T-helper 22 cell (primary cell): ENCODE results near the gene PPP2R5C.

ENCODE experiments used
- DNase-seq: peaks from one replicate; pipeline ENCODE4 v3.0.0-alpha.2; 2020; ENCODE audit warnings: low read depth

The PPP2R5C gene

GRCh38 chr14:101865288-101865687 is 103.8 kb downstream of the PPP2R5C start:
- no peak for DNase-seq

- no peak for DNase-seq
Observed at GRCh38 chr14:101867854-101868253, 106.3 kb downstream of the PPP2R5C start.

DNA sequence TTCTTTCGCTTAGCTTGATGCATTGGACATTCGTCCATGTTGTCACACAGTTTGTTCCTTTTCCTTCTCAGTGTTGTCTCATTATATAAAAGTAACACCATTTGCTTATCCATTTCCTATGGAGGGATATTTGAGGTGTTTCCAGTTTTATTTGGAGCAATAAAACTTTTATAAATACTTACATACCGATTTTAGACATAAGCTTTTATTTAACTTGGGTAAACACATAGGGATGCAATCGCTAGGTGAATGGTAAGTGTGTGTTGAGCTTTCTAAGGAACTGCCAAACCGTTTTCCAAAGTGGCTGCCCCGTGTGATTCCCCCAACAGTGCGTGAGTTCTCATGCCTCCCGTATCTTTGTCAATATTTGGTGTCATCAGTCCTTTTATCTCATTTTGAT is 107.7 kb downstream of the PPP2R5C start:
- no peak for DNase-seq

GRCh38 chr14:101870273-101870939 is 108.9 kb downstream of the PPP2R5C start:
- no peak for DNase-seq

DNA sequence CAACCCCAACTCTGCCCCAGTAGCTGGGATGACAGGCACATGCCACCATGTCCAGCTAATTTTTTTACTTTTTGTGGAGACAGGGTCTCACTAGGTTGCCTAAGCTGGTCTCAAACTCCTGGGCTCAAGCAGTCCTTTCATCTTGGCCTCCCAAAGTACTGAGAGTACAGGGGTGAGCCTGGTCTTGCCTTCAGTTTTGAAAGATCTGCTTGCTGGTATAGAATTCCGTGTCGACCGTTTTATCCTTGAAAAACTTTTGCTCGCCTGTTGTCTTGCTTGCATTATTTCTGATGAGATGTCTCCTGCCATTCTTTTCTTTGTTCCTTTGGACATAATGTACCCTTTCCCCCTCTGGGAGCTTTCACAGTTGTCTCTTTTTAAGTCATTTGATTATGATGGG is 110.8 kb downstream of the PPP2R5C start:
- DNase-seq = no peak

- DNase-seq = no peak
Observed at GRCh38 chr14:101873076-101873825, 111.7 kb downstream of the PPP2R5C start.

DNA sequence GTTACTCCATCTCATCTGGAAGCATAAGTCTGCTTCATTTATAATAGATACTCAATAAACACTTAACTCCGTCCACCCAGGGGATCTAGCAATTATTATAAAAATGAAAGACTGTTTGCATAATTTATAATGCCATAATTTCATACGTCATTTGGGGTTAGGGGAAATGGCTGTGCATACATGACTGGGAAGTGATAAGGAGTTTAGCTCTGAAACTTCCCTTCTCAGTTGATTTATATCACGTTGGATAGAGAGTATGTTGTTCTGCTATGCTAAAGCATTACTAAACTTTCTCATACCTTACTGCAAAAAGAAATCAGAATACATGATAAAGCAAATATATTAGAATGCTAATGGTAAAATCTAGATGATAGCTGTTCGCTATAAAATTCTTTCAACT is 112.5 kb downstream of the PPP2R5C start:
- no peak for DNase-seq

DNA sequence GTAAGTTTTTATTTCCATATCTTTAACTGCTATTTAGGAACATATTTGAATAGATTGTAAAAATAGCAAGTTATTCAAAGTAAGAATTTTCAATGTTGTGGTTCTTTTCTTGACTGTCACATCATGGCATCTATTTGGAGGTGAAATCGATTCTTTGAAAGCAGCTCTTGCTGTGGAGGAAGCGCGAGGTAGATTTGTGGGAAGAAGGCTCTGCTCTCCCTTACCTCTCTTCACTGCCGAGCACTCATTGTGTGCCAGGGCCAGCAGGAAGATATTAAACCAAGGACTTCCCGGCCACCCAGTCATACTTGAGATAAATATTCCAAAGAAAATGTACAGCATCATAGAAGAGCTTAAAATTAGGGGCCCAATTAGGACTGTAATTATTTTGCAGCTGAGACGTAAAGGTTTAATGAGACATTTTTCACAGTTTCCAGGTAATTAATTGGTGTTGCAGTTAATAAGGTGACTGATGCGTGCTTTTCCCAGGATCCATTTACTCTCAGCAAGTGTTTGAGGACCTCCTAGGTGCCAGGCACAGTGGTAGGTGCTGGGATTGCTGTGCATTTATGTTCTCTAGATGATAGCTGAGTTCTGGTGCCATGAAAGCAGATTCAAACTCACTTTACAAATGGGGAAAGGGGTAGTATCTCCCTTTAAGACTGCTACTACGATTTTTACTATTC is 113.7 kb downstream of the PPP2R5C start:
- no peak for DNase-seq

DNA sequence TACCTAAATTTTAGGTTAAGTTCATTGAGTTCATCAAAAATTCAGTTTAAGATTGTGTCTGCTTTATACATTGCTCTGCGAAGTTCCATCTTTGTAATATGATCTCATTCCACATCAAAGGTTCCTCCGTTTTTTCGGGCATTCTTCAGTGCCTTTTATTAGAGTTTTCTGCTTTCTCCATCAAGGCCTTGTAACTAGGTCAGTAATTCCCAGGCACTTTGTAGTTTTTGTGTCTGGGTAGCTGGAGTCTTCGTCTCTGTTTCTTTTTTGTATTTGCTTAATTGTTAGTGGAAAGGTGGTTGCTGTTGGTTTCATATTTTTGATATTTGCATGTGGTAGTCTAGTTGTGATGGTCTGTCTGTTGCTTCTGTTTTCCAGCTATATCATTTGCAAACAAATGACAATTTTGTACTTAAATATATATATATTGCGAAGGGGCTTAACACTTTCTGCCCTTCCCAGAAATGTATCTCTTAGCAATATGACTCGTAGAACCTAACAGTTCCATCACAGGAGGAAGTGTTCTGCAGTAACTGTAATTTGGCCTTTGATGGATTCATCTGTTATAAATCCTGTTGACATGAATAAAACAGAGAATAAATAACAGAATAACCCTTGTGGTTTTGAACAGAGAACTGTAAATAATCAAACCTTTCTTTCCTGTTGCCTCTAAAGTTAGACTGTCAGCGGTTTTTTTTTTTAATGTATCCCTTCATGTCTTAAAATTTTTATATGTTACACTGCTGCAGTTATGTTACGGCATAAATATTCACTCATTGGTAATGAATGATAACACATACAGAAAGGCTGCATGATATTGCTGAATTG is 114.4 kb downstream of the PPP2R5C start:
- DNase-seq = no peak

GRCh38 chr14:101876555-101876938 is 115.0 kb downstream of the PPP2R5C start:
- DNase-seq = peak; percentile 76

GRCh38 chr14:101877766-101878165 is 116.3 kb downstream of the PPP2R5C start:
- no peak for DNase-seq

DNA sequence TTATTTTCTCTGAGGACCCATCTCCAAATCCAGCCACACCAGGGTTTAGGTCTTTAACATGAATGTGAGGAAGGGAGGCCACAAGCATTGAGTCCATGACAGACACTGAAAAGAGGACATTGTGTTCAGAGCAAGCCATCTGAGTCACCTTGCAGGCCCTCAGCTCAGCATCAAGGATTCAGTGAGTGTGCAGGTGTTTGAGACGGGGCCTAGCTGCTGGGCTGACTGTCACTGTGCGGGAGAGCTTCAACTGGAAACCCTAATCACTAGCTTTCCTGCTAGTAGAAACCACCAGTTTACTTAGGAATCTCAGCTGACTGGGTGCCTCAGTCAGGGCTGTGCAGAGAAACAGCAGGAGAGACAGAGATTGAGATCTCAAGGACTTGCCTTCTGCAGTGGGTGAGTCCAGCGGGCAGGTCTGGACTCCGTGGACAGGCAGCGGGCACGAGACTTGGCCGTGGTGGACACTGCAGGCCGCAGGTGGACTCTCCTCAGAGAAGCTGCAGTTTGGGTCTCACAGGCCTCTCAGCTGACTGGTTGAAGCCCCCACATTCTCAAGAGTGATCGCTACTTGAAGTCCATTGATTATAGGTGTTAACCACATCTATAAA is 116.8 kb downstream of the PPP2R5C start:
- no peak for DNase-seq

DNA sequence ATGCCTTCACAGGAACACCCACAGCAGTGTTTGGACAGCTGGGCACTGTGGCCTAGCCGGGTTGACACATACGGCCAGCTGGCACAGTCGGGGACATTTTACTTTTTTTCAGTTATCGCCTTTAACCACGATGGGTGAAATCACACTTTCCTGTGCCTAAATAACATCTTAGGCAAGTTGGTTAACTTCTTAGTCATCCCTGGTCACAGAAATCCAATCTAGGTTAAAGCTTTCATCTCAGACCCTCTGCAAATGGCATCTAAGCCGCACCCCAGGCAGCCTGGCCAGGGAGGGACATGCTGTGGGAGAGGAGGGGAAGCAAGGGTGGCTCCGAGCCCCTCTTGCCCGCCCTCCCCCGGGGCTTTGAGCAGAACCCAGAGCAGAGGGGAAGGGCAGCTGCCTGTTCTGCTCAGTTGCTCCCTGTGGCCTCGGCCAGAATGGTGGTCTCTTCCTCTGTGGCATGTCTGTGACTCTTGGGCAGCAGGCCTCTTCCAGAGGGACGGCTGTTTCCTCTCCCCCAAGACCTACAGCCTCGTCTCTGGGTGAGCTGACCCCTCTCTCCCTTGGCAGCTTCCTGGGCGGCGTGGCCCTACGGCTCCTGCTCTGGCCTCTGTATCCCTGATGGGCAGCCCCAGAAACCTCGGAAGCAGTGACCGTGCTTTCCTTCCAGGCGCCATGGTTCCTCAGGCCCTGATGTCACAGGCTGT is 117.5 kb downstream of the PPP2R5C start:
- DNase-seq = no peak

DNA sequence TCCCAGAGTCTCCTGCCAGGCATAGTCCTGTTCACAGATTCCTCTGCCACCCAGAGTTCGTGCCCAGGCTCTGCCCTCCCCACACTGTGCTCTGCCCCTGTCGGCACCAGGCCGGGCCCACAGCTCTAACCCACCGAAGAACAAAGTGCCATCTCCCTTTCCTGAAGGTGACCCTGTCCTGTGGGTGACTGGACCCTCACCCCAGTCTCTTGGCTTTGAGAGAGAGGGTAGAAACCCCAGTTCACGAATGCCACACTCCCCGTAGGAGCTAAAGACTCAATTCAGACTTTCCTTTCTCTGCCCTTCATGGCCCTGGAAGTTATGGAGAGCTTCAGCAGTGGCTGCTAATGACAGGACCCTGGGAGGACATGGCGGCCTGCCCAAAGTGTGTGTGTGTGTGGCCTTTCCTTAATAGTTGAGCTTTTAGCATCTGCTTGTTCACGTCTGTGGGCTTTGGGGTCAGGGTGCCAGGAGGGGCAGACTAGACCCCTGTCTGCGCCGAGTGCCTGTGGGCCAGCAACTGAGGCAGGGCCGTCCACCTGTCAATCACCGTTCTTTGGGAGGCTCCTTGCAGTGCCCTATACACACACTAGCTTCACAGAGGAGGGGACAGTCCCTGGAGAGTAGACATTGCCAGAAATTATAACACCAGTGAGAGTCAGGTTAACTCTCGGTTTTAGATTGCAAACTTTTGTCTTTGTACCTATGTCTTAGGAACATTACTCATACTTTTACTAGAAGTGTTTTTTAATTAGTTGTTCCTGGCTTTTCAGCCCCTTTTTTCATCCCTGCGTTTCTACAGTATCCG is 118.2 kb downstream of the PPP2R5C start:
- no peak for DNase-seq

DNA sequence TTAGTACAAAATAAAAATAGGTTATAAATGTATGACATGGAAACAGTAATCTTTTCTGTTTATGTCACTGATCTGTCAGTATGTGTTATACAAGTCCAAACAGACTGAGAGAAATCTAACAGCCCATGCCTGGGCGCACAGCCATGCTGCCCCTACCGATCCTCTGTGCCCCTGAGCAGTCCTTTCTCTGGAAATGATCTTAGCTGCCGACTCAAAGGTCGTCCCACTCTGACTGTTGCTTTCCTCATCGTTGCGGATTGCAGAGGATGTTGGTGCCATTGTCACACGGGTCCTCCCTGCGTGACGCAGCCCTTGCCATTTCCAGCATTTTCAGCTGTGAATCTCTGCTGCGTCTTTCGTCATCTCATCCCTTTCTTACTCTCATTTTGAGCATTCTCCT is 119.9 kb downstream of the PPP2R5C start:
- DNase-seq = no peak

- DNase-seq = no peak
Observed at GRCh38 chr14:101882141-101882935, 120.8 kb downstream of the PPP2R5C start.

GRCh38 chr14:101884089-101884933 is 122.8 kb downstream of the PPP2R5C start:
- no peak for DNase-seq

DNA sequence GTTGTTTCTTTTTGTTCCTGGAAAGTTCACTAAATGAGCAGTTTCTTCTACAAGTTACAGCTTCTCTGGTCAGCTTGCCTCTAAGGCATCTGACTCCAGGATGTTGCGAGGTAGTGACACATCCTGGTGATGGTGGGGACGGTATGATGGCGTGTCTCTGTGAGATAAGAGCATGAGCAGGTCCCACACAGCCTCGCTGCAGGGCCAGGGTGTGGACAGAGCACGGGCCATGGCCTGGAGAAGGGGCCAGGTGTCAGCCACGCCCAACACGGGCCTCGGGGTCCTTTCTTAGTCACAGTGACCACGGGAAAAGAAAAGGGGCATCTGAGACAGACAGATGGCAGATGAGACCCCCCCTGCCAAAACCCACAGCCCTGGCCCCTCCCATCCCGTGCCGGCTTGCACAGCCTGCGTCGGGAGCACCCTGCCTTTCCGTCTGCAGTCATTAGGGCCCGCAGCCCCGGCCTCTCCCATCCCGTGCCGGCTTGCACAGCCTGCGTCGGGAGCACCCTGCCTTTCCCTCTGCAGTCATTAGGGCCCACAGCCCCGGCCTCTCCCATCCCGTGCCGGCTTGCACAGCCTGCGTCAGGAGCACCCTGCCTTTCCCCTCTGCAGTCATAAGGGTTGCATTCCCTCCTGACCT is 123.5 kb downstream of the PPP2R5C start:
- DNase-seq = no peak
